ENCODE measurements around the gene AGPAT2.

AGPAT2 gene

GRCh38 chr9:136682710-136683109, 4.5 kb downstream of the AGPAT2 start:
- Histone ChIP-seq H4K20me1 (peaks cover 62 to 90% (median 83%) of the 10 kb centered on the region in 11 experiments), H3K4me1 (peaks cover 82 to 87% (median 85%) of the 10 kb centered on the region in 10 experiments), H3K27me3 (no peaks in the 10 kb centered on the region), H3K4me2 (peak overlapping the region; percentile 12 to 99 (median 93); a peak in 20 of 22 replicates), H3K9me3 (replicated peaks in 1 of 11) (no peaks in the 10 kb centered on the region), H3K36me3 (peaks cover 0 to 59% (median 13%) of the 10 kb centered on the region in 11 experiments; a peak in 13 of 22 replicates), H3K9ac (peak overlapping the region in 10 of 11 experiments; percentile 4 to 75 (median 45); a peak in 14 of 22 replicates), H3K4me3 (no peak overlapping the region), H3K27ac (peak overlapping the region in 7 of 11 experiments; percentile 30 to 89 (median 83); a peak in 14 of 22 replicates)
- TF ChIP-seq Cebpa-rat (IDR thresholded peaks at IDR 0.05), result no peak

- H3K27ac ChIP-seq, result peak overlapping the region in 9 of 11 experiments; percentile 12 to 89 (median 53); a peak in 17 of 22 replicates
- no peak overlapping the region for H3K4me3 ChIP-seq
- H3K36me3 ChIP-seq, result peaks cover 0 to 65% (median 19%) of the 10 kb centered on the region in 11 experiments; a peak in 17 of 22 replicates
- no peaks in the 10 kb centered on the region for H3K27me3 ChIP-seq
- H3K9me3 ChIP-seq (replicated peaks in 1 of 11), result no peaks in the 10 kb centered on the region
- peak overlapping the region in 10 of 11 experiments; percentile 4 to 75 (median 45); a peak in 18 of 22 replicates for H3K9ac ChIP-seq
- H4K20me1 ChIP-seq, result peaks cover 61 to 95% (median 88%) of the 10 kb centered on the region in 11 experiments
- H3K4me2 ChIP-seq, result peak overlapping the region; percentile 12 to 99 (median 93)
- H3K4me1 ChIP-seq, result peaks cover 81 to 86% (median 85%) of the 10 kb centered on the region in 10 experiments
- no peak for TF ChIP-seq Cebpa-rat (IDR thresholded peaks at IDR 0.05)
Observed at GRCh38 chr9:136681945-136682699, 5.1 kb downstream of the AGPAT2 start.

GRCh38 chr9:136681029-136681428, 6.2 kb downstream of the AGPAT2 start:
- peaks cover 82 to 91% (median 86%) of the 10 kb centered on the region in 10 experiments for H3K4me1 ChIP-seq
- no peaks in the 10 kb centered on the region for H3K9me3 ChIP-seq (replicated peaks in 1 of 11)
- no peak for TF ChIP-seq Cebpa-rat (IDR thresholded peaks at IDR 0.05)
- no peaks in the 10 kb centered on the region for H3K27me3 ChIP-seq
- no peak overlapping the region for H3K4me3 ChIP-seq
- H4K20me1 ChIP-seq, result peaks cover 55 to 100% (median 88%) of the 10 kb centered on the region in 11 experiments
- peak overlapping the region in 8 of 11 experiments; percentile 30 to 89 (median 68); a peak in 14 of 22 replicates for H3K27ac ChIP-seq
- H3K36me3 ChIP-seq, result peaks cover 6 to 76% (median 30%) of the 10 kb centered on the region in 11 experiments
- peak overlapping the region in 10 of 11 experiments; percentile 10 to 75 (median 36); a peak in 10 of 22 replicates for H3K9ac ChIP-seq
- H3K4me2 ChIP-seq, result peak overlapping the region; percentile 12 to 99 (median 93); a peak in 20 of 22 replicates

- TF ChIP-seq Cebpa-rat (IDR thresholded peaks at IDR 0.05), result peak in 10 of 11 experiments; percentile 22 to 95 (median 84); a peak in 20 of 22 replicates
- Histone ChIP-seq H3K4me2 (peak overlapping the region; percentile 86 to 99 (median 93)), H3K4me3 (peak overlapping the region in 8 of 10 experiments; percentile 0 to 51 (median 36); a peak in 12 of 20 replicates), H3K27ac (peak overlapping the region; percentile 38 to 89 (median 79); a peak in 21 of 22 replicates), H3K4me1 (peaks cover 72 to 89% (median 80%) of the 10 kb centered on the region in 10 experiments), H4K20me1 (peaks cover 45 to 100% (median 84%) of the 10 kb centered on the region in 11 experiments), H3K36me3 (peaks cover 16 to 73% (median 41%) of the 10 kb centered on the region in 11 experiments), H3K9me3 (replicated peaks in 1 of 11) (no peaks in the 10 kb centered on the region), H3K27me3 (no peaks in the 10 kb centered on the region), H3K9ac (peak overlapping the region; percentile 43 to 79 (median 70))
Observed at GRCh38 chr9:136679431-136679941, 7.8 kb downstream of the AGPAT2 start.

GRCh38 chr9:136678624-136679023, 8.6 kb downstream of the AGPAT2 start:
- H3K4me1 ChIP-seq, result peaks cover 66 to 89% (median 80%) of the 10 kb centered on the region in 10 experiments
- peak overlapping the region in 1 of 10 experiments; percentile 23; a peak in 1 of 20 replicates for H3K4me3 ChIP-seq
- TF ChIP-seq Cebpa-rat (IDR thresholded peaks at IDR 0.05), result no peak
- H3K27me3 ChIP-seq, result no peaks in the 10 kb centered on the region
- H3K27ac ChIP-seq, result peak overlapping the region in 10 of 11 experiments; percentile 60 to 89 (median 80); a peak in 19 of 22 replicates
- H4K20me1 ChIP-seq, result peaks cover 45 to 100% (median 84%) of the 10 kb centered on the region in 11 experiments
- H3K9ac ChIP-seq, result peak overlapping the region; percentile 43 to 79 (median 70); a peak in 20 of 22 replicates
- peak overlapping the region; percentile 86 to 99 (median 93) for H3K4me2 ChIP-seq
- peaks cover 19 to 73% (median 48%) of the 10 kb centered on the region in 11 experiments for H3K36me3 ChIP-seq
- no peaks in the 10 kb centered on the region for H3K9me3 ChIP-seq (replicated peaks in 1 of 11)

GRCh38 chr9:136678034-136678433, 9.2 kb downstream of the AGPAT2 start:
- Histone ChIP-seq H3K4me2 (peak overlapping the region; percentile 86 to 99 (median 93)), H3K9me3 (replicated peaks in 1 of 11) (no peaks in the 10 kb centered on the region), H3K9ac (peak overlapping the region; percentile 43 to 79 (median 70); a peak in 18 of 22 replicates), H3K4me1 (peaks cover 60 to 89% (median 80%) of the 10 kb centered on the region in 10 experiments), H3K4me3 (no peak overlapping the region), H4K20me1 (peaks cover 46 to 100% (median 84%) of the 10 kb centered on the region in 11 experiments), H3K27ac (peak overlapping the region in 10 of 11 experiments; percentile 60 to 89 (median 80); a peak in 18 of 22 replicates), H3K36me3 (peaks cover 25 to 73% (median 50%) of the 10 kb centered on the region in 11 experiments), H3K27me3 (no peaks in the 10 kb centered on the region)
- TF ChIP-seq Cebpa-rat (IDR thresholded peaks at IDR 0.05), result no peak

GRCh38 chr9:136676920-136677686, 10.2 kb downstream of the AGPAT2 start:
- Histone ChIP-seq H3K4me1 (peaks cover 55 to 88% (median 81%) of the 10 kb centered on the region in 10 experiments), H3K27me3 (no peaks in the 10 kb centered on the region), H3K36me3 (peaks cover 28 to 75% (median 52%) of the 10 kb centered on the region in 11 experiments), H3K9ac (peak overlapping the region in 6 of 11 experiments; percentile 66 to 79 (median 76); a peak in 6 of 22 replicates), H3K9me3 (replicated peaks in 1 of 11) (no peaks in the 10 kb centered on the region), H3K4me3 (no peak overlapping the region), H3K4me2 (0 out of 22 replicates have a peak overlapping the region, but pooled peaks of 1 of the 11 experiments have one; percentile 87), H3K27ac (peak overlapping the region in 6 of 11 experiments; percentile 64 to 89 (median 84); a peak in 9 of 22 replicates), H4K20me1 (peaks cover 48 to 100% (median 83%) of the 10 kb centered on the region in 11 experiments)
- TF ChIP-seq Cebpa-rat (IDR thresholded peaks at IDR 0.05), result no peak

Measured in BLaER1 treated with 17β-estradiol and CSF1 and Interleukin-3, amounts not matched to agents 10 nM and 100 nM (cell line).